Lower leg skin (tissue), 4 donors: ENCODE results near the gene SLC6A3. TPM values are rescaled to one million over a fixed set of nuclear protein-coding genes. Genes with fewer than 3 reads are reported as not detected.

Experiments
- DNase-seq, 2 donors: peaks; one replicate each; pipeline ENCODE4 v3.0.0-alpha.2; 2019; ENCODE audit warnings: low spot score in 2 of 2
- H3K4me3 ChIP-seq: fragments of 200-600 bp; sonication (generic); 2 replicates; pipeline ENCODE4 v1.5.1; 2017; ENCODE audit warnings: mild to moderate bottlenecking, low read depth; ENCODE audit not compliant: poor library complexity, severe bottlenecking
- CTCF ChIP-seq, 3 donors: fragments of 450-650 bp; IDR thresholded peaks; one replicate each; pipeline ENCODE4 v1.5.1; 2016; ENCODE audit warnings: antibody characterized with exemption in 3 of 3, mild to moderate bottlenecking in 3 of 3, moderate library complexity in 2 of 3
- POLR2A ChIP-seq, 2 donors: fragments of 450-650 bp; IDR thresholded peaks; one replicate each; pipeline ENCODE4 v1.6.1; 2016 to 2017; ENCODE audit warnings: antibody characterized with exemption in 2 of 2, mild to moderate bottlenecking in 1 of 2, moderate library complexity in 1 of 2
- WGBS, 2 donors: methylation state at CpG; one replicate each; pipeline ENCODE4 v1.1.5; 2018; 5-methylcytosine and 5-hydroxymethylcytosine counted together
- intact Hi-C: fragments of 100-400 bp; cut with DNase I; formaldehyde crosslinking; loops from one replicate; pipeline ENCODE4 v1.15.0; 2023; ENCODE audit warnings: low total_unique reads
- total RNA-seq, 4 donors: library from RNA; depleted of rRNA; stranded (reverse); fragments of >200 nt; gene quantifications; one replicate each; pipeline ENCODE4 v1.1.0, GENCODE V29; 2016

The SLC6A3 gene
- total RNA-seq, 4 donors from 2014 or later, result not detected

DNA sequence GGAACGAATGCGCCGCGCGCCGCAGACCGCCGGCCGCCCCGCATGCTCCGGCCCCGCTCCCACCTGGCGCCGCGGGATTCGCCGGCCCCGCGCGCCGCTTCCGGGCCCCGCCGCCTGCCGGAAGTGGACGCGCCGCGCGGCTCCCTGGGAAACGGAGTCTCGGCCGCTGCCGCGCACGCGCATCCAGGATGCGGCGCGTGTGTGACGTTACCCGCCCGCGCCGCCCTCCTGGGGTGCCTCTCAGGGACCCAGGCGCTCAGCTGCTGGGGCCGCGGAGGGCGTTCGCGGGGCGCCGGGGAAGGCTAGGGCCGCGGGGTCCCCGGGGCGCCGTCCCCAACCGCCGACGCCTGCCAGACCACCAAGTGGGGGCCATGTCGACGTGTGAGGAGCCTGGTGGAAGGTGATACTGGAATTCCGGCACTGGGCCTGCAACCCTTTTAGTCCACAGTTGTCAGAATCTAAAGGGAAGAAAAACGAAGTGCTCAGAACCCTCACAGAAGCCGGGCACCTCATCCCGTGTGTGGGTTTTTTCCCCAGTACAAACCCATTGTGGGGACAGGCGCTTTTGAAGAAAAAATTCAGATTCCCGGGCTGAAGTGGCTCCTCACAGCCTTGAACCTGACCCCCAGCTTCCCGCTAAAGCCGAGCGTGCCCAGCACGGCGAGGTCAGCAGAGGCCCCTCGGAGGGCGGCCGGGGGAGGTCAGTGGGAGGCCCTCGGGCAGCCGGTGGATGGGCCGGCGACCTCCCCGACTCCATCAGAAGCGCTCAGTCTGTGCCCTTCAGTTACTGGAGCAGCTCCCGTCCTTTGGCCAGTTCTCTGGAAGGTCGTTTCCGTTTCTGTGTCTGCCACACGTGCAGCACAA is 100.0 kb downstream of the SLC6A3 start, which contains the start of gene CLPTM1L:
Gene CLPTM1L (minus strand): TSS at position 125 of the 864 bp plus-strand sequence. CDS start 258 bp downstream, outside the sequence.
- peak within 1 kb of the TSS; percentile 85 for H3K4me3 ChIP-seq
- DNase-seq, result peak; percentile 73 to 96
- intact Hi-C loops, result no loop called here
- no peak for TF ChIP-seq CTCF (IDR thresholded peaks at IDR 0.05)
- TF ChIP-seq POLR2A (IDR thresholded peaks at IDR 0.05), result no peak
- WGBS, 2 donors, result 2 to 3% methylated on average over 40 to 43 of the region's 87 CpGs

DNA sequence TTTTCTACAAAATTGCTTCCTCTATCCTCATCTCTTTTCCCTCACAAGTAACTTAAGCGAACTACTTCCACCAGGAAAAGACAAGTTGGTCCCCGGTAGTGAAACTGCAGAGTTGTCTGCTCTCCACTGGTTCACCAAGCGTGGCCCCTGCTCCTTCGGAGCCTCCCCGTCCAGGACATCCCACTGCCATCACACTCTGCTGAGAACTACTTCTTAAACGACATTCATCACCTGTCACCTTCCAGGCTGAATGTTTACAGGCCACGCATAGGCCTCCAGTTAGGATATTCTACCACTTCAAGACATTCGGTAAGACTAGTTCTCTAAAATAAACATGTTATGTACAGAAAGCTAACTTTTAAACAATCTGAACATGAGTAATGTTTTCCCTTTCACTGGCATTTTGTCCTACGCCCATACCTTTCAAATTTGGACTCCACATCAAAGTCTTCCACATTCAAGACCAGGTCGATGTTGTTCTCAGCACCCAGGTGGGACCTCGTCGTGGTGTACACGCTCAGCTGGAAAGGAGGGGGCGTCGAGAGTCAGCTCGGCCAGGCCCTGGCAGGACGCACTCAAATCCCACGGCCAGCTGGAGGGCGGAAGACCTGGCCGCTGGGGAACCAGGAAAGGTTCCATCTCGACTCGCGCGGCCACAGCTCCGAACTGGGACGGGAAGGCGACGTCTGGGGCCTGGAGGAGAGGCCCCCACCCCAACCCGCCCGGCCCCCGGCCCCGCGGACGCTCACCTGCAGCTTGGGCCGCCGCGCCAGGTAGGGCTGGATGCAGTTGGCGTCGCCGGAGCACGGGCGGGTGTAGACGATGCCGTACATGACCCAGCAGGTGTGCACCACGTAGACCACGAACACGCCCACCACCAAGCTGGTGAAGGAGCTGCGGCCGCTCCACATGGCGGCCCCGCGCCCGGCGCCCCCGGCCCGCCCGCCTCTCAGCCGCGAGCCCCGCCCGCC is 101.0 kb downstream of the SLC6A3 start:
- 12 to 18% methylated on average over 21 to 28 of the region's 61 CpGs for WGBS, 2 donors
- peak overlapping the region; percentile 42 for H3K4me3 ChIP-seq
- no peak for DNase-seq
- intact Hi-C loops, result no loop called here
- TF ChIP-seq CTCF (IDR thresholded peaks at IDR 0.05) (no peak), POLR2A (IDR thresholded peaks at IDR 0.05) (no peak)

DNA sequence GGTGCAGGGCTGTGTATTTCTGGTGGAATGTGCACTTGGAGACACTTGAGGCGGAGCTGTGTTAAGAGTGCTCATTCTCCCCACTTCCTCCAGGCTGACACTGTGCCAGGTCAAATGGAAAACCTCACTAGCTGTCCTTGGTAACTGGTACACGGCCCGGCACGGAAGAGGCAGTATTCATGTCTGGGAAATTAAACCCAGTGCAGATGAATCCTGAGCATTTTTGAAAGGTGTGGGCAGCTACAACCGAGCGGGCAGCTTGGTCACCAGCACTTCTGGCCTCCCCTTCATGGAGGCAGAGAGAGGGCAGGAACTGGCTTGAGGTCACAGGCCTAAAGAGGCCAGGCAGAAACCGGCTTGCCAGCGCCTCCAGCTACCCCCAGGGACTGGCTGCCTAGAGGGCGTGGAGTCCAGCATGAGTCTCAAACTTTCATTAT is 101.9 kb downstream of the SLC6A3 start:
- intact Hi-C loops, result no loop called here
- TF ChIP-seq POLR2A (IDR thresholded peaks at IDR 0.05) (no peak), CTCF (IDR thresholded peaks at IDR 0.05) (no peak)
- DNase-seq, result no peak
- 79 to 87% methylated on average over 9 of the region's 9 CpGs for WGBS, 2 donors
- H3K4me3 ChIP-seq, result no peak overlapping the region

Other genes starting within 250 kb of the SLC6A3 start
- not detected for gene SLC6A19, start 243.8 kb downstream of the SLC6A3 start, total RNA-seq
- gene SLC6A18, start 220.1 kb downstream of the SLC6A3 start, total RNA-seq, result not detected
- under 1 TPM in 2 of 4 donors, not detected in 2; 0.13 to 0.38 TPM for gene TERT, start 150.4 kb downstream of the SLC6A3 start, total RNA-seq
- 100 to 1,000 TPM in 3 of 4 donors, 10 to 100 TPM in 1; 82.8 to 123 (median 102) TPM for gene CLPTM1L, start 100.3 kb downstream of the SLC6A3 start, total RNA-seq
- gene LPCAT1, start 78.5 kb upstream of the SLC6A3 start, total RNA-seq, result 10 to 100 TPM; 10.4 to 13.2 (median 12.3) TPM